HG03103 (cell line): ENCODE data around the gene KCNV2.
A peak's percentile ranks its signal among the peaks of the same experiment; 100 is the strongest.

Source experiments
- ATAC-seq: cut with Tn5 transposase; IDR thresholded peaks from one replicate; pipeline ENCODE4 v1.9.1; 2021; ENCODE audit warnings: low read depth; ENCODE audit not compliant: unreplicated experiment

The KCNV2 gene

DNA sequence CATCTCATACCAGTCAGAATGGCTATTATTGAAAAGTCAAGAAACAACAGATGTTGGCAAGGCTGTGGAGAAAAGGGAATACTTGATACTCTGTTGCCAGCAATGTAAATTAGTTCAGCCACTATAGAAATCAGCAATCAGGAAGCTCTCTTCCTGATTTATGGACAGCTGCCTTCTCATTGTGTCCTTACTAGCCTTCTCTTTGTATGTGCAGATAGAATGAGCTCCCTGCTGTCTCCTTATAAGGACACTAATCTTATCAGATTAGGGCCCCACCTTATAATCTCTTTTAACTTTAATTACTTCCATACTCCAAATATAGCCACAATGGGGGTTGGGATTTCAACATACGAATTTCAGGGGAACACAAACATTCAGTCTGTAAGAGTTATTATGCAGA is 38.0 kb downstream of the KCNV2 start:
- no peak for ATAC-seq

DNA sequence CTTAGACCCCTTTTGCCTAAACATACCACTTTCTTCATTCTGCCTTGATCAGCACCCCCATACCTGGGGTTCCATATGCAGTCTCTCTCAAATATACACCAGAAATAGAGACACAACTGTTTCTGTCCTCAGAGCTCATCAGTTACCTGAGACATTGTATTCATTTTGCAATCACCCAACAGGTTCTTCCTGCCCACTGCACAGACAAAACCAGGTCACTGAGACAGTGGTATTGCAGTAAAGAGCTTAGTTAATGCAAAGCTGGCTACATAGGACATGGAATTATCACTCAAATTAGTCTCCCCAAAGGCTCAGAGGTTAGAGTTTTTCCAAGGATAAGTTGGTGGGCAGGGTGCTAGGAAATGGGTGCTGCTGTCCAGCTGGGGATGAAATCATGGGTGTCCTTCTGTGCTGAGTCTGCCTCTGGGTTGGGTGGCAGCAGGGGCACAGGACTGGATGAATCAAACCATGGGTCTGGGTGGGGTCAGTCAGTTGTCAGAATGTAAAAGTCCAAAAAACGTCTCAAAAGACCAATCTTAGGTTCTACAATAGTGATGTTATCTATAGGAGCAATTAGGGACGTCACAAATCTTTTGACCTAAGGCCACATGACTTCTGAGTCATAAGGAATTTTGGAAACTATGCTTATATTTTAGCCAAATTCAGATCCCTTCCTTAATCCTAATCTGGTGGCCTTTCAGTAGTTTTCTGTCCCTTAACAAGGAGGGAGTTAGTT is 41.0 kb downstream of the KCNV2 start:
- no peak for ATAC-seq

DNA sequence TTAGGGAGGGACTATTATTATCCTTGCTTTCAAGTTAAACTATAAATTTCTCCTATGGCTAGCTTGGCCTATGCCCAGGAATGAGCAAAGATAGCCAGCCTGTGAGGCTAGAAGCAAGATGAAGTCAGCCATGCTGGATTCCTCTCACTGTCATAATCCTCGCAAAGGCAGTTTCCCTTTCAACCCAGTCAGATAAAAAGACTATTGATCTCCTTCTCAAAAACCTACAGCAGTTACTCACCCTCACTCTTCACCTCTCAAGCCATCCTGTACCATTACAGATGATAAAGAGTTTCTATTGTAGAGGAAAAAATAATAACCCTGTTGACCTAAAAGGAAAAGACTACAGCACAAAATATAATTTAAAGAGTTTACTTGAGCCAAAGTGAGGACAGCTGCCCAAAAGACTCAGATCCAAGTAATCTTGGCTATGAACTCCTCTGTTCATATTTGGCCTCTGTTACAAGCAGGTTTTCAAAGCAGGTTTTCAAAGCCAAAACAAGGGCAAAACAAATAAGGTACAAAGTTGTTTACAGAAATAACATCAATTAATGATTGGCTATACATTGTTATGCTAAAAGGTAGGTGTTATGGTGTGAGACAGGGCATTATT is 41.7 kb downstream of the KCNV2 start:
- ATAC-seq = no peak

DNA sequence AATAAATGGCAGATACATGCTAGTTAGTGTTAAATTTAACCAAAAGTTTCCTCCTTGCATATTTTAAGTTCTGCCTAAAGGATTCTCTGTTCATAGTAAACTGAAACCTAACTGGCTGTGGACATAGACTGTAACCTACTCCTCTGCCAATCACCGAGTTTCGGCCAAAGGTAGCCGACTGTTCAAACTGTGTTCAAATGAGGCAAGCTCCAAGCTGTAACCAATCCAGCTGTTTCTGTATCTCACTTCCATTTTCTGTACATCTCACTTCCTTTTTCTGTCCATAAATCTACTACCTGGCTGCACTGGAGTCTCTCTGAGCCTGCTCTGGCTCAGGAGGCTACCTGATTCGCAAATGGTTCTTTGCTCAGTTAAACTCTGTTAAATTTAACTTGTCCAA is 44.1 kb downstream of the KCNV2 start:
- ATAC-seq = peak; percentile 52

DNA sequence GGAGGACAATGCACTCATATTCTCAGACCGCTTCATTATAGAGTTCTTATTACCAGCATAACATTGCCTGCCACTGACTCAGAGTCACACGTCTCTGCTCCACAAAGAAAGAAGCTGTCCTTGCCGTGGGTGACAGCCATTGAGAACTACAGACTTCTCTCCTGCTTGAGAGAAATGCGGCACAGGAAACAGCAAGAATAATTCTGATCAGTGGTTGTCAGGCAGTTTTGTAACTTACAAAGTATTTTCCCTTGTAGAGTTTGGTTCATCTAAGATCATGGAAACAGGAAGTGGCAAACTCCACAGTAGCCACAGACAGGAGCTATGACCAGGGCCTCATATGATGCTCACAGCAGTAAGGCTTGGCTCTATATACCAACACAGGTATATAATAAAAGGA is 47.0 kb downstream of the KCNV2 start:
- ATAC-seq = no peak

DNA sequence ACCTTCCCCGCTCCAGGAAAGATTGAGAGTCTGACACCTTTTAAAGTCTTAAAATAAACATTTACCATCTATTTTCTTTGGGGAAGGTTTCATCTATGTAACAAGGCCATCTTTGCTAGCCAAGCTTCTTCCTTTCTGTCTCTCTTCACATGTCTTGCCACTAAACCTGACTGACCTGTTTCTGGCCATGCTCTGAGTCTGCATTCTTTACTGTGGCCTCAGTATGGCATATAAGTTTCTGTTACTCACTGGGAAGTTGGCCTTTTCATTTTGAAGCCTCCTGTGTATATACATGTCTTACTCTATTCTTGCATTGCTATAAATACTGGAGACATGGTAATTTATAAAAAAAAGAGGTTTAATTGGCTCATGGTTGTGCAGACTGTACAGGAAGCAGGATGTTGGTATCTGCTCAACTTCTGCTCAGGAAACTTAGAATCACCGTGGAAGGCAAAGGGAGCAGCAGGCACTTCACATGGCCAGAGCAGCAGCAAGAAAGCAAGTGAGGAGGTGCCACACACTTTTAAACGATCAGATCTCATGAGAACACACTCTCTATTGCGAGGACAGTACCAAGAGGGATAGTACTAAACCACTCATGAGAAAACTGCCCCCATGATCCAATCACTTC is 48.1 kb downstream of the KCNV2 start:
- ATAC-seq = no peak

DNA sequence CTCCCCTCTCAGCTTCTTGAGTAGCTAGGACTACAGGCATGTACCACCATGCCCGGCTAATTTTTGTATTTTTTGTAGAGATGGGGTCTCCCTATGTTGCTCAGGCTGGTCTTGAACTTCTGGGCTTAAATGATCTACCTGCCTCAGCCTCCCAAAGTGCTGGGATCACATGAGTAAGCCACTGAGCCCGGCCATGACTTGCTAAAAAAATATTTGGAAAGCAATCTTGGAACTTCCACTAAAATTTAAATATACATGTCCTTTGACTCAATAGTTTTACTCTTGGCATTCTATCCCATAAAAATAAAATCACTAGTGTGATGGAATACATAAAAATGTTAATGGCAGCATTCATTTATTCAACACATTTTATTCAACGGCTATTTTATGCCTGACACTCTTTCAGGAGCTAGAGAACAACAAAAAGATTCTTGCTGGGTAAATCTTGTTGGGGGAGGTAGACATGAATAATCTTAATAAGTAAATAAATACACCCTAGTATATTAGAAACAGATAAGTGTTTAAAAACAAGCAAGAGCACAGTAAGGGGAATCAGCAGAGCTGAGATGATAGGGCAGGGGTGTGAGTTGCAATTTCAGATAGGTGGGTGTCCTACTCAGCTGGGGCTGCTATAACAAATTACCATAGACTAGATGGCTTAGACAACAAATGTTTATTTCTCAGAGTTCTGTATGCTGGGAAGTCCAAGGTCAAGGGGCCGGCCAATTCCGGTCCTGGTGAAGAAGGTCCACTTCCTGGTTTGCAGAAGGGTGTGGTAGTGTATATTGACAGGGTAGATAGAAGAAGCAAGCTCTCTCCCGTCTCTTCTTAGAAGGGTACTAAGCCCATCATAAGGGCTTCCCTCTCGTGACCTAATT is 50.7 kb downstream of the KCNV2 start:
- no peak for ATAC-seq

DNA sequence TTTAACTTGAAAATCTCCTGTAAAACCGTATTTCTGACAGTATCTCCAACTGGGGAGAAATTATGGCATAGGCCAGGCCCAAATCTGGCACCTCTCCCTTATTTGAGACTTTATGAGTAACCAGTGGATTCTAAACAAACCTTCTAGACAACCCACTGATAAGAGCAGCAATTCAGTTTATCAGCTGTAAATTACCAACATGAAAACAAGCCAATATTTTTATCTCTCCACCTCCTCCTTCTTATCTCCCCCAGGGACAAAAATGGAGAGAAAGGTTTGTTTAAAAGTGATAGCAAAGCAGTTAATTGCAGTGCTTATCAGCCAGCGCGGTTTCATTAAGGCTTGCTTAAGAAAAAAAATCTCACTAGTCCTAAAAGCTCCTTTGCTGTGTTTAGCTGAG is 53.8 kb downstream of the KCNV2 start:
- no peak for ATAC-seq

DNA sequence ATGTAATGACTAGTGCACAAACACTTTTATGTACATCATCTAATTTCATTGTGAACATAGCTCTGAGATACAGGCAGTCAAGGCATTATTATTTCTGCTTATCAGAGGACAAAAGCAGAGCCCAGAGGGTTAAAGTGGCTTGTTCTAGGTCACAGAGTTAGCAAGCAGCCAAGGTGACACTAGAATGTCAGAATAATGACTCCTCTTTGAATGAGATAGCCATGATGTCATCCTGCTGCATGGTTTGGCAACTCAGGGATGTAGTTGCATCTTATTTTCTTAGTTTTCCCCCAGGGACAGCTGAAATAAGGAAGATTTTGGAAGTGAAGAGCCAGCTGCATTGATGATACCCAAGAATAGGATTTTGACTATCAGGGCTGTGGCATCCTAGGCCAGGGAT is 54.4 kb downstream of the KCNV2 start:
- no peak for ATAC-seq

DNA sequence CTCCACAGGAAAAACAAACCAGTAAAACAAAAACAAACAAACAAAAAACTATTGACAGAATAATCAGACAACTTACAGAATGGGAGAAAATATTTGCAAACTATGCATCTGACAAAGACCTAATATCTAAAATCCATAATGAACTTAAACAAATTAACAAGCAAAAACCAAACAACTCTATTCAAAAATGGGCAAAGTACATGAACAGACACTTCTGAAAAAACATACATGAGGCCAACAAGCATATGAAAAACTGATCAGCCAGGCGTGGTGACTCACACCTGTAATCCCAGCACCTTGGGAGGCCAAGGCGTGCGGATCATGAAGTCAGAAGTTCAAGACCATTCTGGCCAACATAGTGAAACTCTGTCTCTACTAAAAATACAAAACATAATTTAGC is 60.1 kb downstream of the KCNV2 start:
- no peak for ATAC-seq

DNA sequence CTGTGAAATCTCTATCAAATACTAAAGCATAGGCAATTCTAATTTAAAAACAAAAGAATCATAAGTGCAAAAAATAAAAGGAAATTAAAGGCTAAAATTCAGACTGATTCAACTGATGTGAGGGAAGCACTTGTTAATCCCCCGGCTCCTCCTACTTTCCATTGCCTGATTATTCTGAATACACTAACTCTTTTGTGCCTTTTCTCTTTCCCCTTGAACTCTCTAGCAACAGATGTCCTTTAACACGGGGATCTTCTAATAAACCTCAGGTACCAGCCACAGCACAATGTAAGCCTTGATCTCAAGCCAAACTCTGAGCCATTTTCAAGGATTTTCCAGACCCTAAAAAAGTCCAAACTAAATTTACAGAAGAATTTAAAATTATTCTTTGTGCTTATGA is 61.5 kb downstream of the KCNV2 start:
- no peak for ATAC-seq
